Measurements from ENCODE around the gene HIGD1A.

Gene HIGD1A

GRCh38 chr3:42764561-42765295 lies 39.6 kb downstream of the HIGD1A start:
- H3K4me3 ChIP-seq (ENCODE audit: low read length): no peak overlapping the region
- no peak for DNase-seq (ENCODE audit: low read depth)
- TF ChIP-seq, protein P1, sequence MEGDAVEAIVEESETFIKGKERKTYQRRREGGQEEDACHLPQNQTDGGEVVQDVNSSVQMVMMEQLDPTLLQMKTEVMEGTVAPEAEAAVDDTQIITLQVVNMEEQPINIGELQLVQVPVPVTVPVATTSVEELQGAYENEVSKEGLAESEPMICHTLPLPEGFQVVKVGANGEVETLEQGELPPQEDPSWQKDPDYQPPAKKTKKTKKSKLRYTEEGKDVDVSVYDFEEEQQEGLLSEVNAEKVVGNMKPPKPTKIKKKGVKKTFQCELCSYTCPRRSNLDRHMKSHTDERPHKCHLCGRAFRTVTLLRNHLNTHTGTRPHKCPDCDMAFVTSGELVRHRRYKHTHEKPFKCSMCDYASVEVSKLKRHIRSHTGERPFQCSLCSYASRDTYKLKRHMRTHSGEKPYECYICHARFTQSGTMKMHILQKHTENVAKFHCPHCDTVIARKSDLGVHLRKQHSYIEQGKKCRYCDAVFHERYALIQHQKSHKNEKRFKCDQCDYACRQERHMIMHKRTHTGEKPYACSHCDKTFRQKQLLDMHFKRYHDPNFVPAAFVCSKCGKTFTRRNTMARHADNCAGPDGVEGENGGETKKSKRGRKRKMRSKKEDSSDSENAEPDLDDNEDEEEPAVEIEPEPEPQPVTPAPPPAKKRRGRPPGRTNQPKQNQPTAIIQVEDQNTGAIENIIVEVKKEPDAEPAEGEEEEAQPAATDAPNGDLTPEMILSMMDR (conservative IDR thresholded peaks at IDR 0.05; ENCODE audit: low read length): no peak

DNA sequence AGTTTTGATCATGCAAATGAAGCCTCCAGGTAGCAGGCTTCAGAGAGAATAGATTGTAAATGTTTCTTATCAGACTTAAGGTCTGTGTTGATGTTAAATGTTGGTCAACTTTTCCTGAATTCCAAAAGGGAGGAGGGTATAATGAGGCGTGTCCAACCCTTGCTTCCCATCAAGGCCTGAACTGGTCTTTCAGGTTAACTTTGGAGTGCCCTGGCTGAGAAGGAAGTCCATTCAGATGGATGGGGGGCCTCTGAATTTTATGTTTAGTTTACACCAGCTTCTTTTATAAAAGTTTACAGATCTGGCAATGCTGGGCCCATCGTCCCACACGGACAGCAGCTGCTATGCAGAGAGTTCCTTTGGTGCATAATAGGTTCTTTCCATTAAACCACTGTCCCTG lies 40.2 kb downstream of the HIGD1A start:
- no peak overlapping the region for H3K4me3 ChIP-seq (ENCODE audit: low read length)
- no peak for DNase-seq (ENCODE audit: low read depth)
- TF ChIP-seq, protein P1 (conservative IDR thresholded peaks at IDR 0.05; ENCODE audit: low read length): no peak

GRCh38 chr3:42763021-42763420 lies 41.3 kb downstream of the HIGD1A start:
- TF ChIP-seq, protein P1 (conservative IDR thresholded peaks at IDR 0.05; ENCODE audit: low read length): no peak
- no peak for DNase-seq (ENCODE audit: low read depth)
- no peak overlapping the region for H3K4me3 ChIP-seq (ENCODE audit: low read length)

DNA sequence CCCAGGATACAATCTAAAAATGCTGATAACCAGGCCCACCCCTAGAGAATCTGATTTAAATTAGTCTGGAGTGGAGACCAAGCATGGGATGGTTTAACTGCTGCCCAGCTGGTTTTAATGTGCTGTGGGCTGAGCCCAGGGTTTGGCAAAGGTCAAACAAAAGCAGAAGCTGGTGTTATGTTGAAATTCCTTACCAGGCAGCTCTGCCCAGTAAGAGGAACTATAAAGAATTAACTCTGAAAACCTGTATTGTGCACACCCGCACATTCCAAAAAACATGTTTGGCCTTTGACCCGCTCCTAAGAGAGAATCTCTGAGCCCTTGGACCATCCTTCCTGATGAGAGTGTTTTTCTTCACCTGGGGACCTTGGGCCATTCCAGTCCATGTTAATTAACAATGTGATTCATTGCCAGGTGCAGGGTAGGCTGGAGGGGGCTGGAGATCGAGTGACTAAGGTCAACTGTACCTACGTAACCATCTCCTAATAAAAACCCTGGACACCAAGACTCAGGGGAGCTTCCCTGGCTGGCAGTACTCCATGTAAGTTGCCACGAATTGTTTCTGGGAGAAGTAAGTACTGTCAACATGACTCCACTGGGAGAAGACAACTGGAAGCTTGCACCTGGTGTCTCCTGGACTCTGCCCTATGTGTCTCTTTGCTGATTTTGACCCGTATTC lies 42.1 kb downstream of the HIGD1A start:
- H3K4me3 ChIP-seq (ENCODE audit: low read length): no peak overlapping the region
- TF ChIP-seq, protein P1 (conservative IDR thresholded peaks at IDR 0.05; ENCODE audit: low read length): no peak
- peak; percentile 55 for DNase-seq (ENCODE audit: low read depth)

DNA sequence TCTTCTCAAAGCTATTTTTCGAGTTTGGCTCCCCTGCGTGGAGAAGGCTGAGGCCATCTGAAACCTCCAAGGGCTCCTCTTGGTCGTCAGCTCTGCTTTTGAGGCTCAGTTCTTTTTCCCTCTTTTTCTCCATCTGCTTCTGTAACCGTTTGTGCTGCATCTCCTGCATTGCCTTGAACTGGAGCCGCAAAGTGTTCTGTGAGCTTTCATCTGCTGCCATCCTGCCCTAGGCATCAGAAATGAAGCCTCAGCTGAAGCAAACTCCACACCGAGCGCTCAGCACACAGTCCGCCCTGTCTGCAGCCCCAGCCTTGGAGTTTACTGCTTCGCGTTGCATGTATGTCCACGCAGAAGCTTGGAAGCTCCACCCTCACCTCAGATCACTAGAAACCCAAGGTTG lies 46.2 kb downstream of the HIGD1A start:
- no peak for DNase-seq (ENCODE audit: low read depth)
- no peak overlapping the region for H3K4me3 ChIP-seq (ENCODE audit: low read length)

GRCh38 chr3:42756681-42757213 lies 47.5 kb downstream of the HIGD1A start:
- H3K4me3 ChIP-seq (ENCODE audit: low read length): no peak overlapping the region
- TF ChIP-seq, protein P1 (conservative IDR thresholded peaks at IDR 0.05; ENCODE audit: low read length): no peak
- no peak for DNase-seq (ENCODE audit: low read depth)

More for the DNA sequence above, 46.2 kb downstream of the HIGD1A start:
- TF ChIP-seq, protein P1 (conservative IDR thresholded peaks at IDR 0.05; ENCODE audit: low read length): no peak
